Activated CD8-positive, alpha-beta memory T cell treated with anti-CD3 and anti-CD28 coated beads, Interleukin-2, amount 50 U/mL, for 24 hours (primary cell): Measurements from ENCODE around the gene NMT1.

Experiments used
- DNase-seq: peaks from one replicate; pipeline ENCODE4 v3.0.0-alpha.2; 2020; ENCODE audit errors: extremely low read depth

Gene NMT1

GRCh38 chr17:45060797-45061605 is at the start of gene NMT1:
TSS of gene NMT1 (plus strand) at chr17:45061317. CDS start at chr17:45061330, 13 bp downstream.
- DNase-seq, result peak; percentile 95

DNA sequence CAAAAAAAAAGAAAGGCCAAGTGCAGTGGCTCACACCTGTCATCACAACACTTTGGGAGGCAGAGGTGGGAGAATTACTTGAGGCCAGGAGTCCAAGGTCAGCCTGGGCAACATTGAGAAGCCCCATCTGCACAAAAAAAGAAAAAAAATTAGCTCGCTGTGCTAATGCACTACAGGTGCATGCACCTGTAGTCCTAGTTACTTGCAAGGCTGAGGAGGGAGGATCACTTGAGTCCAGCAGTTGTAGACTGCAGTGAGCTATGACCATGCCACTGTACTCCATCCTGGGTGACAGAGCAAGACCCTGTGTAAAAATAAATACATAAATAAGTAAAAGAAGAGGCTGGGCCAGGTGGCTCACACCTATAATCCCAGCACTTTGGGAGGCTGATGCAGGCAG is 49.4 kb upstream of the NMT1 start:
- DNase-seq, result no peak

- no peak for DNase-seq
Measured at GRCh38 chr17:45013021-45013997, 47.8 kb upstream of the NMT1 start.

DNA sequence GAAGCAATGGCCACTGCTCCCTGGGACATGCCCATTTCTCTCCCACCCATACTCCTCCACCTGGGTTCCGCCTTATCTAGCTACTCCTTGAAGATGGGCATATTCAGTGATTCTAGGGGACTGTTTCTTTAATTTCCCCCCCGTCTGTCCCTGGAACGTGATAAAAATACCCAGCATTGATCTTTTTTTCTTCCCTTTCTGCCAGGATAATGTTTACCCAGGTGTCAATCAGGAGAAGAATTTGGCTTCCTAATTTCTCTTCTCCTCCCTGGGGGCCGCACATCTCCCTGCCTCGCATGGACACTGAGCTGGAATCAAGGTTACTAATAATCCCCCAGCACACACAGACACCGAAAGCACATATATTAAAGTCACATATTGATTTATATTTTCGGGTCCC is 44.9 kb upstream of the NMT1 start:
- no peak for DNase-seq

GRCh38 chr17:45016823-45017222 is 44.3 kb upstream of the NMT1 start:
- DNase-seq, result no peak

- no peak for DNase-seq
Measured at GRCh38 chr17:45018514-45018847, 42.6 kb upstream of the NMT1 start.

DNA sequence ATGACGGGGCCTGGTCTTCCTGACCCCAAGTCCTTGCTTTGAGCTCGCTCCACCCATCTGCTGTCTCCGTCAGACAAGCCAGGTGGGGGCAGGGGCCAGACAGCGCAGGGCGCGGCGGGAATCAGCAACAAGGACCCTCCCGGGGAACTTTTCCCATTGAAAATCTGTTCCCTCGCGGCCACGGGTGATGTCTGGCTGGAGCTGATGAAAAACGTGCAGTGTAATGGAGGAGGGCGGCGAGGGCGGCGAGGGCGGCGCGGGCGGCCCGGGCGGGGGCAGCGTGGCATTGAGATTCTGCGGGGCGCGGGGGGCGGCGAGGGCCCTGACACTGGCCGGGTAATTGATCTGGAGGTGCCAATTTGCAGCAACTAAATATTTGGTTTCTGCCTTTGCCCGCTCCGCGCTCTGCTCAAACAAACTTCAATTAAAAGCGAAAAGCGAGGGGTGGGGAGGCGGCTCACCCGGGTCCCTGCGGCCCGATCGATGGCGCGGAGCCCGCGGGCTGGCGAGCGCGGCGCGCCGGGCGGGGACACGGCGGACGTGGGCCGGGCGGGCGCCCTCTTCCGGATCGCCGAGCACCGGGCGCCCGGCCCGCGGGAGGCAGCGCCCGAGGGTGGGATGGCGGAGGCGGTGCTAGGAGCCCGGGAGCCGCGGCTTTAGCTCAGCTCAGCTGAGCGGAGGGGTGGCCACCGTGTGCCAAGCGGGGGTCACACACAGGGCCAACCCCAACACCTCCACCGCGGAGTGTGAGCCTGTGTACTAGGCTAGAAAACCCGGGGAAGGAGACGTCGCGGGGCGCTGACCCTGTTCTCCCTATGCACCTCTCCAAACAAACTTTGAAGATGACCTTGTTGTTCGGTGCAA is 42.0 kb upstream of the NMT1 start:
- no peak for DNase-seq

DNA sequence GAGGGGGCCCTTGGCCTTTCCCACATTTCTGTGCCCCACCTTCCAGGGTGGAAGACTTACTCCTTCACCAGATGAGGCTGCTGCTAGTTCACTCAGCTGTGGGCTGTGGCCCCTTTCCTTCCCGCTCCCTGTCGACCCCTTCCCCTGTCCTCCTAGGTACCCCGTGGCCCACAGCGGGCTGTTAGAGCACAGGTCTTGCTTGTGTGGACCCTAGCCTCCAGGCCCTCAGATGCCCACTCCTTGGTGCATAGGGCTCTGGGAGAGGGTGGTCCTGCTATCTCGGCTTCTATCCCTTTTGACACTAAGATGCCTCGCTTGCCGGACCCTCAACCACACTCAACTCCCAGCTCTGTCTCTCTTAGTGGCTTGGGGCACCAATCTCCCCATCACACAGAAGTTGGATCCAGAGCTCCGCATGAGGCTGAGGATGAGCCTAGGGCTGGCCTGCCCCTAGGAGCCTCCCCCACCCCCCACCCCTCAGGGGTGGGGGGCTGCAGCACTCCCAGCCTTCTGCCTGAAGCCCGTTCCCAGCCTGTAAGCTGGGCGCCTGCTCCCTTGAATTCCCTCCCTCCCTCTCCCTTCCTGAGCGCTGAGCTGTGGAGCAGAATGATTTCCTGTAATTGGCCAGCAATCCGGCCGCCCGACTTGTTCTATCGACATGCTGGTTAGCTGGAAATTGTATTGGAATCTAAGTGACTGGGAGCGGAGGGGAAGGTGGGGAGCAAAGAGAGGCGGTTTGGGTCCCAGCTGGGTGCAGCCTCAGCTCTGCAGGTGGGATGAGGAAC is 40.6 kb upstream of the NMT1 start:
- no peak for DNase-seq

- peak; percentile 8 for DNase-seq
Measured at GRCh38 chr17:45021607-45022287, 39.4 kb upstream of the NMT1 start.

- no peak for DNase-seq
Measured at GRCh38 chr17:45022288-45022648, 38.8 kb upstream of the NMT1 start.

DNA sequence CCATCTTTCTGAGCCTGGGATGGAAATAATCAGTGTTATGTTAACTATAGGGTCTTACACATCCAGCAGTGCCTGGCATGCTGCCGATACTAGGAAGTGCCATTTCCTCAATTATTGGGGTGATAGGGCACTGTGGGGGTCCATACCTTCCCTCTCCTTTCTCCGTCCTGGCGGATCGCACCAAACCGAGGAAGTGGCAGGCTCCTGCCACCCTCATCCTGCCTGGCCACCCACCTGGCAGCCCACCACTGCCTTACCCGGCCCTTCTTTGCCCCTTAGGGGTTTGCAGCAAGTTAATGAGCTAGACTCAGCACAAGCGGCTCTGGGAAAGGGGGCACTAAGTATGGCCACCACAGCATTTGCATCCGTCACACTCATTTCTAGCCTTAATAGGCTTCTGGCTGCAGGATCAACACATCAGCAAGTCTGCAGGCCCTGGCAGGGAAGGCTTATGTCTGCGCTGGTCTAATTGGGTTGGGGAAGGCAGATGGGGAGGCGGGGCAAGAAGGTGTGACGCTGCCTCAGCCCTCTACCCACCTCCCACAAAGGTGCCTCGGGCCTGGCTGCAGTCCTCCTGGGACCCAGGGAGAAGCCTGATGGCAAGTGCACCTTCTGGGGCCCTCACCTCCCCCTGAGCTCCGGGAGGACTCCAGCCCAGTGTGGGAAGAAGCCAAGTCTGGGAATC is 38.3 kb upstream of the NMT1 start:
- DNase-seq, result no peak

- DNase-seq, result no peak
Measured at GRCh38 chr17:45029096-45029495, 32.0 kb upstream of the NMT1 start.

GRCh38 chr17:45029758-45030423 is 31.2 kb upstream of the NMT1 start:
- DNase-seq, result no peak

- no peak for DNase-seq
Measured at GRCh38 chr17:45030733-45031132, 30.4 kb upstream of the NMT1 start.

GRCh38 chr17:45031231-45032173 is 29.6 kb upstream of the NMT1 start:
- DNase-seq, result no peak

- DNase-seq, result no peak
Measured at GRCh38 chr17:45032174-45032541, 29.0 kb upstream of the NMT1 start.

DNA sequence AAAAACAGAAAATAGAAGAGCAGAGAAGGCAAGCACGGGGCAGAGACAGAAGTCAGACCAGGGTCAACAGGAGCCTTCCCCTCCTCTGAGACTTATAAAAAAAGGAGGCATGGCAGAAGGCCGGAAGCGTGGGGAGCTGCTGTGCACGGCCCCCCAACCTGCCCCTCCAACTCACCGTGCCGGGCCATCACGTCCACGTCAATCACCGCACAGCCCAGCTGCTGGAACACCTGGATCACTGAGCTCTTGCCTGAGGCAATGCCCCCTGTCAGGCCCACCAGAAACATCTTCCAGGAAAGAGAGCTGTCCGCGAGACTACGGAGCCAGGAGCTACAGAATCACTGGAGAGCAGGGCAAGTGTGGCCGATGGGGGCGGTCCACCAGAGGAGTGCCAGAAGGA is 26.5 kb upstream of the NMT1 start:
- DNase-seq, result no peak

- no peak for DNase-seq
Measured at GRCh38 chr17:45035848-45036247, 25.3 kb upstream of the NMT1 start.
